Cardiac muscle cell (in vitro differentiated cells and primary cell): ENCODE data around the gene HS2ST1. TPM values are rescaled to one million over a fixed set of nuclear protein-coding genes. Genes with fewer than 3 reads are reported as not detected.

Experiments
- DNase-seq, 2 donors: peaks; one replicate each; pipeline versions ENCODE4 v3.0.0 to v3.0.0-alpha.2; 2010 to 2017; ENCODE audit warnings: low read depth in 1 of 2, low spot score in 1 of 2
- H3K27ac ChIP-seq: fragments of 200-600 bp; sonication (generic); 2 replicates; pipeline ENCODE4 v1.5.1; 2016
- H3K27me3 ChIP-seq: fragments of 200-600 bp; sonication (generic); 2 replicates; pipeline ENCODE4 v1.6.0; 2016; ENCODE audit warnings: control low read depth
- H3K36me3 ChIP-seq: fragments of 200-600 bp; sonication (generic); 2 replicates; pipeline ENCODE4 v1.5.1; 2016; ENCODE audit warnings: control low read depth
- H3K4me1 ChIP-seq: fragments of 200-600 bp; sonication (generic); 2 replicates; pipeline ENCODE4 v1.8.1; 2017; ENCODE audit warnings: low read depth, mild to moderate bottlenecking, mixed run types
- H3K4me3 ChIP-seq: fragments of 200-600 bp; sonication (generic); 2 replicates; pipeline ENCODE4 v1.5.1; 2016; ENCODE audit warnings: mild to moderate bottlenecking
- H3K9me3 ChIP-seq: fragments of 200-600 bp; sonication (generic); 2 replicates; pipeline ENCODE4 v1.5.1; 2017; ENCODE audit warnings: low read depth, mild to moderate bottlenecking, control low read depth
- polyA plus RNA-seq: library from polyadenylated mRNA; unstranded; fragments of >200 nt; fragmentation: Nextera tagmentation; extraction: Ambion mirVana; gene quantifications from 2 replicates; pipeline ENCODE4 v1.2.1, GENCODE V29; 2016
- total RNA-seq: library from RNA; depleted of rRNA; stranded (reverse); fragments of >200 nt; gene quantifications from 2 replicates; pipeline ENCODE4 v1.2.3, GENCODE V29; 2016
- TF ChIP-seq, protein P1 (sequence below): IDR thresholded peaks from 2 replicates; pipeline ENCODE4 v1.5.1; 2012; ENCODE audit warnings: low read depth, mild to moderate bottlenecking, low read length

HS2ST1 gene
- total and polyA plus RNA-seq, 2 experiments from 2014 or later, result 13.9 to 19.0 TPM

DNA sequence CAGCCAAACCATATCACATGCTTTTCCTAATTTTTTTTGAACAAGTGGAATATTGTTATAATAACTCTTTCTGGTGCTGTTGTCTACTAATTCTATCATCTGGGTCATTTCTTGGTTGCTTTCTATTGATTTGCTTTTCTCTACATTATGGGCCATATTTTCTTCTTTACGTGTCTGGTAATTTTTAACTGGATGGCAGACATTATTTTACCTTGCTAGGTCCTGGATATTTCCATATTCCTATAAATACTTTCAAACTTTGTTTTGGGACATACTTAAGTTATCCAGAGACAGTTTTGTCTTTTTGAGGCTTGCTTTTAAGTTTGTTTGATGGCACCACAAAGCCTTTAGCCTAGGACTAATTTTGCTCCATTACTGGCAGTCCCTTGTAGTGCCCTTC, 11.3 kb downstream of the HS2ST1 start:
- Histone ChIP-seq H3K27me3 (no peaks in the 10 kb centered on the region), H3K4me1 (peaks cover 10% of the 10 kb centered on the region), H3K4me3 (no peak overlapping the region), H3K36me3 (no peaks in the 10 kb centered on the region), H3K27ac (no peak overlapping the region), H3K9me3 (no peaks in the 10 kb centered on the region)
- DNase-seq, result no peak
- TF ChIP-seq, protein P1, sequence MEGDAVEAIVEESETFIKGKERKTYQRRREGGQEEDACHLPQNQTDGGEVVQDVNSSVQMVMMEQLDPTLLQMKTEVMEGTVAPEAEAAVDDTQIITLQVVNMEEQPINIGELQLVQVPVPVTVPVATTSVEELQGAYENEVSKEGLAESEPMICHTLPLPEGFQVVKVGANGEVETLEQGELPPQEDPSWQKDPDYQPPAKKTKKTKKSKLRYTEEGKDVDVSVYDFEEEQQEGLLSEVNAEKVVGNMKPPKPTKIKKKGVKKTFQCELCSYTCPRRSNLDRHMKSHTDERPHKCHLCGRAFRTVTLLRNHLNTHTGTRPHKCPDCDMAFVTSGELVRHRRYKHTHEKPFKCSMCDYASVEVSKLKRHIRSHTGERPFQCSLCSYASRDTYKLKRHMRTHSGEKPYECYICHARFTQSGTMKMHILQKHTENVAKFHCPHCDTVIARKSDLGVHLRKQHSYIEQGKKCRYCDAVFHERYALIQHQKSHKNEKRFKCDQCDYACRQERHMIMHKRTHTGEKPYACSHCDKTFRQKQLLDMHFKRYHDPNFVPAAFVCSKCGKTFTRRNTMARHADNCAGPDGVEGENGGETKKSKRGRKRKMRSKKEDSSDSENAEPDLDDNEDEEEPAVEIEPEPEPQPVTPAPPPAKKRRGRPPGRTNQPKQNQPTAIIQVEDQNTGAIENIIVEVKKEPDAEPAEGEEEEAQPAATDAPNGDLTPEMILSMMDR, result no peak

DNA sequence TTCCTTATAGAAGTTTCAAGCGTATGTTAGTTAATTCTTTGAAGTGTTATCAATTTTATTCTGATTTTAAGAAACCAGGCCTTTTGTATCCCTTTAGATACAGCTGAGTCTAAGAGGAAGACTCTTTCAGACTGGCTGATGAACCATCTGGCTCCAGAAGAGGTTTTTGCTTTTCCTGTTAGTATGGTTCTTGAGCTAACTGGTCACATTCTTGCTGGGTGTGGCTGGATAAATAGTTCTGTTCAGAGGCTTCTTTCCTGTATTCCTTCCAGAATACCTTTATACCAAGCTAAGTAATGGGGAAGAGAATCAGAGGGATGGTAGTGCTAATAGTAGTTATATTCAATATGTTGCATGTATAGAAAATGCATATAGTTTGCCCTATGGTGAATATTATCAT, 12.4 kb downstream of the HS2ST1 start:
- no peak for DNase-seq
- Histone ChIP-seq H3K9me3 (no peaks in the 10 kb centered on the region), H3K4me3 (no peak overlapping the region), H3K36me3 (no peaks in the 10 kb centered on the region), H3K4me1 (peaks cover 10% of the 10 kb centered on the region), H3K27me3 (no peaks in the 10 kb centered on the region), H3K27ac (no peak overlapping the region)
- TF ChIP-seq, protein P1, result no peak

DNA sequence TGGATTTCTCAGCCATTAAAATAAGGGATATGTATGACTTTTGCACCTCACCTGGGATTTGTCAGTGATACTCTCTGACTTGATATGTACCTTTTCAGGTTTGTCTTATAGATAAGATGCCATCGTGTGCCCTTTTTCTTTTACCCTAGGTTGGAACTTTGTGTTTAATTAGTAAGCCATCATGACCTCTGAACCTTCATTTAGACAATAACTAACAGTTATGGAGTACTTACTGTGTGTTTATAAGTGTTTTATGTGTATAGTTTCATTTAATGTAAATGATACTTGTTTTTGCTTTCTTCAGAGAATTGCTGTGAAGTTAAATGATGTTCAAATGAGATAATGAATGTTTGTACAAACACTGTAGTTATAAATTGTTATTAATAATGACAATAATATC, 14.4 kb downstream of the HS2ST1 start:
- H3K36me3 ChIP-seq, result no peaks in the 10 kb centered on the region
- H3K27ac ChIP-seq, result no peak overlapping the region
- H3K4me3 ChIP-seq, result no peak overlapping the region
- no peak for DNase-seq
- H3K27me3 ChIP-seq, result no peaks in the 10 kb centered on the region
- TF ChIP-seq, protein P1, result no peak
- peaks cover 29% of the 10 kb centered on the region for H3K4me1 ChIP-seq
- H3K9me3 ChIP-seq, result no peaks in the 10 kb centered on the region

DNA sequence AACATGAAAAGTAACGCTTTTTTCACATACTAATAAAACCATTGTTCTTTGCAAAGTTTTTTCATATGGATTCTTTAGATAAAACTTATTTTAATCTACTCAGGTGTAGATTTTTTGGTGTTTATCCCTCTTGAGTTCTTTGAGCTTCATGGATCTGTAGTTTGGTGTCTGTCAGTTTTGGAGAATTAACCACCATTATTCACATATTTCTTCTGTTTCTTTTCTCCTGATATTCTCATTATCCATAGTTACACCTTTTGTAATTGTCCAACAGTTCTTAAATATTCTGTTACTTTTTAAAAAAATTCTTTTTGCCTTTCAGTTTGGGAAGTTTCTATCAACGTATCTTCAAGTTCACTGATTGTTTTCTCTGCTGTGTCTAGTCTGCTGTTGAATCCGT, 18.6 kb downstream of the HS2ST1 start:
- DNase-seq, result no peak
- TF ChIP-seq, protein P1, result no peak
- Histone ChIP-seq H3K4me1 (peaks cover 33% of the 10 kb centered on the region), H3K27ac (peak overlapping the region; percentile 83), H3K4me3 (no peak overlapping the region), H3K27me3 (no peaks in the 10 kb centered on the region), H3K36me3 (no peaks in the 10 kb centered on the region), H3K9me3 (no peaks in the 10 kb centered on the region)

DNA sequence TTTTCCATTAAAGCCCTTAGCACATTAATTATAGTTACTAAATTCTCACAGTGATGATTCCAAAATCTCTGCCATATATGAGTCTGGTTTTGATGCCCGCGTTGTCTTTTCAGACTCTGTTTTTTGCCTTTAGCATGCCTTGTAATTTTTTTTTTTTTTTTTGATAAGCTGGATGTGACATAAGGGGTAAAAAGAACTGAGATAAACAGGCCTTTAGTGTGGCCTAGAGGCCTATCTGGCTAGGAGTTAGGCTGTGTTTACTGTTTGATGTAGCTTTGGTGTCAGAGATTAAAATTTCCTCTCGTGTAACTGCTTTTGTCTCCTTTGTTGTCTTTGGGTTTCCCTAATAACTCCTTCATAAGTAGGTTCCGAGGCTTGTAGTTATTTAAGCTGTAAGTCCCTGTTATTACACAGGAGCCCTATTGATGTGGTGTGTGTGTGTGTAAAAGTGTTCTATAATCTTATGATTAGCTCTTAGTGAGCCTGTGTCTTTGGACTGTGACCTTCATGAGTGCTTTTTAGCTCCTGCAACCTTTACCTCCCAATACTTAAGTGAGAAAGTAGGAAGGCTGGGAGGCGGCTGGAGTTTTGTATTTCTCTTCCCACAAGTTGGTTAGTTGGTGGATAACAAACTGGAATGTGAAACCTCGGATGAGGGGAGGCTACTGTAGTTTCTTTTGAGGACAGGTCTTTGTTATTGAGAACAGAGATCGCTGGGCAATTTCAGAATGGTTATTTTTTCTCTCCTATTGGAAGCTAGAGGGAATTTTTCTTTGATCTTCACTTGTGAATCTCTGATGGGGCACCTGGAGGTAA, 19.3 kb downstream of the HS2ST1 start:
- peak overlapping the region; percentile 83 for H3K27ac ChIP-seq
- TF ChIP-seq, protein P1, result no peak
- H3K9me3 ChIP-seq, result no peaks in the 10 kb centered on the region
- DNase-seq, result peak; percentile 21 to 50
- peaks cover 27% of the 10 kb centered on the region for H3K4me1 ChIP-seq
- H3K4me3 ChIP-seq, result no peak overlapping the region
- no peaks in the 10 kb centered on the region for H3K27me3 ChIP-seq
- no peaks in the 10 kb centered on the region for H3K36me3 ChIP-seq
